Skin epidermis (tissue), 12 donors: ENCODE measurements around the gene VN1R5.
"Not testable (repeated sequence)": the region's sequence is repeated elsewhere in the genome, so short reads cannot be mapped to it uniquely, and the experiment has no call there.

Experiments
- H3K27ac ChIP-seq, 21 experiments: fragments of 200-600 bp; sonication (generic) in 11 of 21; one replicate each; pipeline ENCODE4 v1.5.0; 2020; ENCODE audit warnings: mild to moderate bottlenecking in 3 of 21, inconsistent platforms in 2 of 21, moderate library complexity in 2 of 21
- H3K4me3 ChIP-seq, 7 experiments: fragments of 200-600 bp; sonication (generic) in 2 of 7; one replicate each; pipeline ENCODE4 v1.5.0; 2020; ENCODE audit warnings: inconsistent platforms in 2 of 7, mild to moderate bottlenecking in 2 of 7, moderate library complexity in 1 of 7

The VN1R5 gene

GRCh38 chr1:247255772-247256171, at the start of gene VN1R5:
Gene VN1R5, plus strand, starts transcription at chr1:247256072.
- H3K4me3 ChIP-seq, H3K27ac ChIP-seq: not testable (repeated sequence)

GRCh38 chr1:247209396-247209795, 46.5 kb upstream of the VN1R5 start:
- Histone ChIP-seq H3K4me3 (peak overlapping the region in 3 of 7 experiments; percentile 66 to 96 (median 87)), H3K27ac (peak overlapping the region in 3 of 21 experiments; percentile 22 to 93 (median 93))

- Histone ChIP-seq H3K4me3 (peak overlapping the region; percentile 66 to 97 (median 87)), H3K27ac (peak overlapping the region in 20 of 21 experiments; percentile 77 to 99 (median 92))
These were observed 45.9 kb upstream of the VN1R5 start for GRCh38 chr1:247210062-247210375.

GRCh38 chr1:247210376-247211117, 45.3 kb upstream of the VN1R5 start:
- Histone ChIP-seq H3K27ac (peak overlapping the region; percentile 77 to 99 (median 93)), H3K4me3 (peak overlapping the region; percentile 66 to 97 (median 87))

- no peak overlapping the region for H3K4me3 ChIP-seq
- peak overlapping the region in 3 of 21 experiments; percentile 93 to 99 (median 96) for H3K27ac ChIP-seq
These were observed 44.5 kb upstream of the VN1R5 start for GRCh38 chr1:247211339-247211738.

- no peak overlapping the region for H3K4me3 ChIP-seq
- no peak overlapping the region for H3K27ac ChIP-seq
These were observed 43.9 kb upstream of the VN1R5 start for GRCh38 chr1:247212012-247212411.

GRCh38 chr1:247212627-247213617, 43.0 kb upstream of the VN1R5 start:
- Histone ChIP-seq H3K27ac (no peak overlapping the region), H3K4me3 (no peak overlapping the region)

GRCh38 chr1:247216261-247216660, 39.6 kb upstream of the VN1R5 start:
- H3K27ac ChIP-seq, result no peak overlapping the region
- H3K4me3 ChIP-seq, result no peak overlapping the region

GRCh38 chr1:247218121-247218651, 37.7 kb upstream of the VN1R5 start:
- Histone ChIP-seq H3K27ac (no peak overlapping the region), H3K4me3 (no peak overlapping the region)

GRCh38 chr1:247220280-247220679, 35.6 kb upstream of the VN1R5 start:
- not testable (repeated sequence) for H3K4me3 ChIP-seq, H3K27ac ChIP-seq

- H3K4me3 ChIP-seq, result no peak overlapping the region
- no peak overlapping the region for H3K27ac ChIP-seq
These were observed 33.0 kb upstream of the VN1R5 start for GRCh38 chr1:247222840-247223239.

- H3K4me3 ChIP-seq, result no peak overlapping the region
- H3K27ac ChIP-seq, result no peak overlapping the region
These were observed 31.1 kb upstream of the VN1R5 start for GRCh38 chr1:247224822-247225221.

GRCh38 chr1:247228133-247228532, 27.7 kb upstream of the VN1R5 start:
- H3K27ac ChIP-seq, result no peak overlapping the region
- no peak overlapping the region for H3K4me3 ChIP-seq

GRCh38 chr1:247241691-247242090, 14.2 kb upstream of the VN1R5 start:
- no peak overlapping the region for H3K4me3 ChIP-seq
- no peak overlapping the region for H3K27ac ChIP-seq

GRCh38 chr1:247243524-247244137, 12.2 kb upstream of the VN1R5 start:
- Histone ChIP-seq H3K27ac (no peak overlapping the region), H3K4me3 (no peak overlapping the region)

GRCh38 chr1:247246325-247247115, 9.4 kb upstream of the VN1R5 start:
- Histone ChIP-seq H3K4me3 (no peak overlapping the region), H3K27ac (no peak overlapping the region)

- H3K27ac ChIP-seq, result no peak overlapping the region
- H3K4me3 ChIP-seq, result no peak overlapping the region
These were observed 8.3 kb upstream of the VN1R5 start for GRCh38 chr1:247247568-247247967.

- Histone ChIP-seq H3K27ac (no peak overlapping the region), H3K4me3 (no peak overlapping the region)
These were observed 10.2 kb downstream of the VN1R5 start for GRCh38 chr1:247266053-247266452.

GRCh38 chr1:247268390-247269045, 12.6 kb downstream of the VN1R5 start:
- Histone ChIP-seq H3K4me3 (no peak overlapping the region), H3K27ac (no peak overlapping the region)
